ENCODE measurements around the gene HADHA.
A peak's percentile ranks its signal among the peaks of the same experiment; 100 is the strongest.

Gene HADHA

GRCh38 chr2:26230806-26231205, 13.6 kb downstream of the HADHA start:
- no peak for DNase-seq (ENCODE audit: insufficient read length, low spot score)
- no peak for FAIRE-seq
- no peak for TF ChIP-seq TAF1 (IDR thresholded peaks at IDR 0.05; ENCODE audit: low read depth, low read length)
- TF ChIP-seq POU2F2 (IDR thresholded peaks at IDR 0.05; ENCODE audit: low read depth, low read length) = no peak
- no peak for TF ChIP-seq POLR2AphosphoS5 (IDR thresholded peaks at IDR 0.05; ENCODE audit: low read depth, low read length)

GRCh38 chr2:26229595-26229994, 14.8 kb downstream of the HADHA start:
- TF ChIP-seq PAX5 (IDR thresholded peaks at IDR 0.05; ENCODE audit: insufficient read depth, low read length, severe bottlenecking) = no peak
- TF ChIP-seq POLR2A (IDR thresholded peaks at IDR 0.05; ENCODE audit: low read depth, low read length) = no peak
- no peak for TF ChIP-seq SPI1 (IDR thresholded peaks at IDR 0.05; ENCODE audit: low read depth, low read length)
- TF ChIP-seq POU2F2 (IDR thresholded peaks at IDR 0.05; ENCODE audit: low read depth, low read length) = no peak
- no peak for TF ChIP-seq POLR2AphosphoS5 (IDR thresholded peaks at IDR 0.05; ENCODE audit: low read depth, low read length)
- no peak for TF ChIP-seq TAF1 (IDR thresholded peaks at IDR 0.05; ENCODE audit: low read depth, low read length)
- DNase-seq (ENCODE audit: insufficient read length, low spot score) (no peak), FAIRE-seq (no peak)

GRCh38 chr2:26224095-26224494, 20.3 kb downstream of the HADHA start:
- TF ChIP-seq SPI1 (IDR thresholded peaks at IDR 0.05; ENCODE audit: low read depth, low read length) (no peak), POU2F2 (IDR thresholded peaks at IDR 0.05; ENCODE audit: low read depth, low read length) (no peak), PAX5 (IDR thresholded peaks at IDR 0.05; ENCODE audit: insufficient read depth, low read length, severe bottlenecking) (no peak), POLR2A (IDR thresholded peaks at IDR 0.05; ENCODE audit: low read depth, low read length) (no peak), POLR2AphosphoS5 (IDR thresholded peaks at IDR 0.05; ENCODE audit: low read depth, low read length) (no peak), TAF1 (IDR thresholded peaks at IDR 0.05; ENCODE audit: low read depth, low read length) (no peak)
- no peak for FAIRE-seq
- no peak for DNase-seq (ENCODE audit: insufficient read length, low spot score)

GRCh38 chr2:26223018-26223417, 21.4 kb downstream of the HADHA start:
- TF ChIP-seq PAX5 (IDR thresholded peaks at IDR 0.05; ENCODE audit: insufficient read depth, low read length, severe bottlenecking) = no peak
- TF ChIP-seq POLR2A (IDR thresholded peaks at IDR 0.05; ENCODE audit: low read depth, low read length) = no peak
- TF ChIP-seq POU2F2 (IDR thresholded peaks at IDR 0.05; ENCODE audit: low read depth, low read length) = no peak
- TF ChIP-seq TAF1 (IDR thresholded peaks at IDR 0.05; ENCODE audit: low read depth, low read length) = no peak
- no peak for TF ChIP-seq POLR2AphosphoS5 (IDR thresholded peaks at IDR 0.05; ENCODE audit: low read depth, low read length)
- TF ChIP-seq SPI1 (IDR thresholded peaks at IDR 0.05; ENCODE audit: low read depth, low read length) = no peak
- no peak for FAIRE-seq

GRCh38 chr2:26217720-26218119, 26.7 kb downstream of the HADHA start:
- TF ChIP-seq SPI1 (IDR thresholded peaks at IDR 0.05; ENCODE audit: low read depth, low read length) = no peak
- no peak for TF ChIP-seq POLR2AphosphoS5 (IDR thresholded peaks at IDR 0.05; ENCODE audit: low read depth, low read length)
- TF ChIP-seq PAX5 (IDR thresholded peaks at IDR 0.05; ENCODE audit: insufficient read depth, low read length, severe bottlenecking) = no peak
- TF ChIP-seq POU2F2 (IDR thresholded peaks at IDR 0.05; ENCODE audit: low read depth, low read length) = no peak
- TF ChIP-seq TAF1 (IDR thresholded peaks at IDR 0.05; ENCODE audit: low read depth, low read length) = no peak
- no peak for TF ChIP-seq POLR2A (IDR thresholded peaks at IDR 0.05; ENCODE audit: low read depth, low read length)
- DNase-seq (ENCODE audit: insufficient read length, low spot score) (no peak), FAIRE-seq (no peak)

More at GRCh38 chr2:26223018-26223417, 21.4 kb downstream of the HADHA start:
- no peak for DNase-seq (ENCODE audit: insufficient read length, low spot score)

- TF ChIP-seq POLR2AphosphoS5 (IDR thresholded peaks at IDR 0.05; ENCODE audit: low read depth, low read length) = no peak
- no peak for TF ChIP-seq TAF1 (IDR thresholded peaks at IDR 0.05; ENCODE audit: low read depth, low read length)
- no peak for TF ChIP-seq POU2F2 (IDR thresholded peaks at IDR 0.05; ENCODE audit: low read depth, low read length)
- no peak for TF ChIP-seq PAX5 (IDR thresholded peaks at IDR 0.05; ENCODE audit: insufficient read depth, low read length, severe bottlenecking)
- no peak for TF ChIP-seq SPI1 (IDR thresholded peaks at IDR 0.05; ENCODE audit: low read depth, low read length)
- TF ChIP-seq POLR2A (IDR thresholded peaks at IDR 0.05; ENCODE audit: low read depth, low read length) = no peak
- DNase-seq (ENCODE audit: insufficient read length, low spot score) = no peak
- FAIRE-seq = no peak
Observed at GRCh38 chr2:26216587-26216986, 27.8 kb downstream of the HADHA start.

GRCh38 chr2:26215833-26216232, 28.6 kb downstream of the HADHA start:
- no peak for DNase-seq (ENCODE audit: insufficient read length, low spot score)
- no peak for FAIRE-seq
- TF ChIP-seq TAF1 (IDR thresholded peaks at IDR 0.05; ENCODE audit: low read depth, low read length) (no peak), POLR2AphosphoS5 (IDR thresholded peaks at IDR 0.05; ENCODE audit: low read depth, low read length) (no peak), POLR2A (IDR thresholded peaks at IDR 0.05; ENCODE audit: low read depth, low read length) (no peak), PAX5 (IDR thresholded peaks at IDR 0.05; ENCODE audit: insufficient read depth, low read length, severe bottlenecking) (no peak)

GRCh38 chr2:26214759-26215158, 29.7 kb downstream of the HADHA start:
- TF ChIP-seq PAX5 (IDR thresholded peaks at IDR 0.05; ENCODE audit: insufficient read depth, low read length, severe bottlenecking) = no peak
- TF ChIP-seq SPI1 (IDR thresholded peaks at IDR 0.05; ENCODE audit: low read depth, low read length) = peak; percentile 59; the same call in 1 of the 2 replicates
- no peak for DNase-seq (ENCODE audit: insufficient read length, low spot score)
- FAIRE-seq = no peak

GRCh38 chr2:26212011-26212410, 32.4 kb downstream of the HADHA start:
- FAIRE-seq (no peak), DNase-seq (ENCODE audit: insufficient read length, low spot score) (no peak)
- TF ChIP-seq POU2F2 (IDR thresholded peaks at IDR 0.05; ENCODE audit: low read depth, low read length) = no peak
- no peak for TF ChIP-seq PAX5 (IDR thresholded peaks at IDR 0.05; ENCODE audit: insufficient read depth, low read length, severe bottlenecking)
- TF ChIP-seq POLR2AphosphoS5 (IDR thresholded peaks at IDR 0.05; ENCODE audit: low read depth, low read length) = no peak
- TF ChIP-seq SPI1 (IDR thresholded peaks at IDR 0.05; ENCODE audit: low read depth, low read length) = no peak
- TF ChIP-seq POLR2A (IDR thresholded peaks at IDR 0.05; ENCODE audit: low read depth, low read length) = no peak

GRCh38 chr2:26203906-26204305, 40.5 kb downstream of the HADHA start:
- FAIRE-seq (no peak), DNase-seq (ENCODE audit: insufficient read length, low spot score) (no peak)
- no peak for TF ChIP-seq POU2F2 (IDR thresholded peaks at IDR 0.05; ENCODE audit: low read depth, low read length)
- TF ChIP-seq SPI1 (IDR thresholded peaks at IDR 0.05; ENCODE audit: low read depth, low read length) = no peak
- no peak for TF ChIP-seq TAF1 (IDR thresholded peaks at IDR 0.05; ENCODE audit: low read depth, low read length)
- TF ChIP-seq POLR2AphosphoS5 (IDR thresholded peaks at IDR 0.05; ENCODE audit: low read depth, low read length) = no peak
- TF ChIP-seq POLR2A (IDR thresholded peaks at IDR 0.05; ENCODE audit: low read depth, low read length) = no peak
- TF ChIP-seq PAX5 (IDR thresholded peaks at IDR 0.05; ENCODE audit: insufficient read depth, low read length, severe bottlenecking) = no peak

Data from GM12891 (cell line).